ENCODE measurements around the gene PBX2. TPM values are rescaled to one million over a fixed set of nuclear protein-coding genes. Genes with fewer than 3 reads are reported as not detected.
"Not testable (repeated sequence)": the region's sequence is repeated elsewhere in the genome, so short reads cannot be mapped to it uniquely, and the experiment has no call there.

The PBX2 gene
- total RNA-seq, 1 donor from 2014 or later, result 206 TPM

DNA sequence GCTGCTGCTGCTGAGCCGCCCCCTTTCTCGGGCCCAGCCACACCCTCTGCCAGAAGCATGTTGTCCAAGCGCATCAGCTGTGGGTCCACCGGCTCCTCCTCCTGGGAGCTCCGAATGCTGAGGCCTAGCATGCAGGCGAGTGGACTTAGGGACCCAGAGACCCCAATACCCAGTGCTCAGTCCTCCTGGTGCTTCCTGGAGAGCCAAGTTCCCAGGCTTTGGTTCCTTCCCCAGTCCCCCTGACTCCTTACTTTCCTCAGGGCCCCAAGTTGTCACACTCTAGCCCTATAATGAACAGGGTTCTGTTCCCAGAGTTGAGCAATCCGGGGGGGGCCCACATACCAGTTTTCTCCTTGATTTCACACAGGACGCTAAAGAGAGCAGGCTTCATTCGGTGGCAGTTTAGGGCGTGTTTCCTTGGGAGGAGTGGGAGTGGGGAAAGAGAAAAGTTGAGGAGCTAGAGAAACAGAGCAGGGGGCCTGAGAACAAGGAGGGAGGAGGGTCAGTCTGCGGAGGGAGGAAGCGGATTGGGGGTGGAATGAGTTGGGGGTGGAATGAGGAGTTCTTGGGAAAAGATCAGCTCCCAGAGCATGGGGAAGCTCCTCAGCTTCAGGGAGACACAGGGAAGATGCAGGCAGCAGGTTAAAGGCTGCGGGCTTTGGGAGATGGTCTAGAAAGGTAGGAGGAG is 1.5 kb downstream of the PBX2 start:
- peaks cover 61% of the 10 kb centered on the region for H3K4me1 Mint-ChIP-seq
- H3K9me3 Mint-ChIP-seq, result no peaks in the 10 kb centered on the region
- TF ChIP-seq CTCF (conservative IDR thresholded peaks at IDR 0.05), result no peak
- H3K27ac Mint-ChIP-seq (ENCODE audit: unreplicated experiment), result peak overlapping the region; percentile 97
- no peak for DNase-seq (ENCODE audit: low read depth, low spot score)
- H3K36me3 Mint-ChIP-seq (ENCODE audit: low read depth), result peaks cover 11% of the 10 kb centered on the region
- no peaks in the 10 kb centered on the region for H3K27me3 Mint-ChIP-seq (ENCODE audit: low read depth)
- peak overlapping the region; percentile 92 for H3K4me3 Mint-ChIP-seq

- Mint-ChIP-seq H3K27ac (ENCODE audit: unreplicated experiment) (peak overlapping the region; percentile 50), H3K36me3 (ENCODE audit: low read depth) (peaks cover 11% of the 10 kb centered on the region), H3K4me3 (peak overlapping the region; percentile 92), H3K4me1 (peaks cover 56% of the 10 kb centered on the region)
- not testable (repeated sequence) for H3K9me3 Mint-ChIP-seq; DNase-seq (ENCODE audit: low read depth, low spot score); H3K27me3 Mint-ChIP-seq (ENCODE audit: low read depth)
These were observed 2.1 kb downstream of the PBX2 start for GRCh38 chr6:32187725-32188380.

DNA sequence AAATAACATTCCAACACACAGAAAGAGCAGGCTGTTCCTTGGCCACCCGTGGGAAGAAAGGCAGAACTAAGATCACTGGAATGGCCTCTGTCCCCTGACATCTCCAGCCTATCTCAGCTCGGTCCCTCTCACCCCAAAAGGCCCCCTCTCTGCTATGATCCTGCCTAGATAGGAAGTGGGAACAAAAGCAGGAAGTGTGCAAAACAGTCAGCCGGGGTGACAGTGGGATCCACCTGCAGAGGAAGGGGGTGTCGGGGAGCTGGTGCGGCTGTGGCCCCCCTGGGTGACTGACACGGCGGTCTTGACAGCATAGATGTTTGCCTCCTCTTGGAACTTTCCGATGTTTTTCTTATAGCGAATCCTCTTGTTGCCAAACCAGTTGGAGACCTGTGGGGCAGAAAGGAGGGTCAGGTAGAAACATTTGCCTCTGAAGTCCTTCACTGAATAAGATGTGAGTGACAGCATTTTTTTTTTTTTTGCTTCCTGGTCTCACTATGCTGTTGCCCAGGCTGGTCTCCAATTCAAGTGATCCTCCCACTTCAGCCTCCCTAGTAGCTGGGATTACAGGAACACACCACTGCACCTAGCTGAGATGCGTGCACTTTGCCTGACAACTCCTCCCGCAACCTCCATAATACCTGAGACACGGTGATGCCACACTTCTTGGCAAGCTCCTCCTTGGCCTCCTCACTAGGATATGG is 2.8 kb downstream of the PBX2 start:
- H3K27ac Mint-ChIP-seq (ENCODE audit: unreplicated experiment), result peak overlapping the region; percentile 50

GRCh38 chr6:32186151-32186840 is 3.7 kb downstream of the PBX2 start:
- Mint-ChIP-seq H3K4me1 (peaks cover 49% of the 10 kb centered on the region), H3K27ac (ENCODE audit: unreplicated experiment) (peak overlapping the region; percentile 59), H3K4me3 (peak overlapping the region; percentile 92), H3K36me3 (ENCODE audit: low read depth) (peaks cover 11% of the 10 kb centered on the region)
- not testable (repeated sequence) for DNase-seq (ENCODE audit: low read depth, low spot score); H3K27me3 Mint-ChIP-seq (ENCODE audit: low read depth); H3K9me3 Mint-ChIP-seq

More for the DNA sequence above, 2.8 kb downstream of the PBX2 start:
- TF ChIP-seq CTCF (conservative IDR thresholded peaks at IDR 0.05), result no peak
- no peaks in the 10 kb centered on the region for H3K27me3 Mint-ChIP-seq (ENCODE audit: low read depth)
- no peak for DNase-seq (ENCODE audit: low read depth, low spot score)
- H3K4me1 Mint-ChIP-seq, result peaks cover 52% of the 10 kb centered on the region
- H3K9me3 Mint-ChIP-seq, result no peaks in the 10 kb centered on the region
- H3K36me3 Mint-ChIP-seq (ENCODE audit: low read depth), result peaks cover 11% of the 10 kb centered on the region
- peak overlapping the region; percentile 92 for H3K4me3 Mint-ChIP-seq

- not testable (repeated sequence) for H3K27me3 Mint-ChIP-seq (ENCODE audit: low read depth); DNase-seq (ENCODE audit: low read depth, low spot score)
- H3K4me3 Mint-ChIP-seq, result peak overlapping the region; percentile 92
These were observed 4.3 kb downstream of the PBX2 start for GRCh38 chr6:32185681-32186131.

GRCh38 chr6:32184084-32184640 is 5.8 kb downstream of the PBX2 start, which contains the start of gene AGER:
Gene AGER, minus strand, starts transcription at chr6:32184253. Its CDS starts 31 bp downstream, at chr6:32184222.
- Mint-ChIP-seq H3K4me3 (peak within 1 kb of the TSS; percentile 67), H3K9me3 (no peaks in the 10 kb centered on the region), H3K36me3 (ENCODE audit: low read depth) (peaks cover 11% of the 10 kb centered on the region), H3K4me1 (peaks cover 51% of the 10 kb centered on the region), H3K27me3 (ENCODE audit: low read depth) (no peaks in the 10 kb centered on the region), H3K27ac (ENCODE audit: unreplicated experiment) (no peak within 1 kb of the TSS)
- TF ChIP-seq CTCF (conservative IDR thresholded peaks at IDR 0.05), result no peak
- no peak for DNase-seq (ENCODE audit: low read depth, low spot score)

More at GRCh38 chr6:32185681-32186131, 4.3 kb downstream of the PBX2 start:
- Mint-ChIP-seq H3K27ac (ENCODE audit: unreplicated experiment) (peak overlapping the region; percentile 54), H3K4me1 (peaks cover 47% of the 10 kb centered on the region), H3K36me3 (ENCODE audit: low read depth) (peaks cover 11% of the 10 kb centered on the region)
- not testable (repeated sequence) for H3K9me3 Mint-ChIP-seq
